ENCODE measurements around the gene GTF3C5.

- TF ChIP-seq CTCF (conservative IDR thresholded peaks at IDR 0.05 in 1 of 2, IDR thresholded peaks at IDR 0.05 in 1 of 2; ENCODE audit: extremely low read depth in 1 of 2, insufficient read depth in 1 of 2, low read depth in 1 of 2, low read length in 2 of 2) (no peak), EZH2 (IDR thresholded peaks at IDR 0.05; ENCODE audit: borderline replicate concordance, low read length) (no peak)
These were observed 57.5 kb downstream of the GTF3C5 start for GRCh38 chr9:133088146-133088750.

All from mammary epithelial cell (primary cell).